Measurements from ENCODE around the gene ZBTB16.

GRCh38 chr11:114091516-114092397 is 32.2 kb downstream of the ZBTB16 start:
- TF ChIP-seq POLR2A (IDR thresholded peaks at IDR 0.05; ENCODE audit: low read depth, low read length) (no peak), USF2 (IDR thresholded peaks at IDR 0.05; ENCODE audit: low read depth, low read length) (no peak), MAZ (IDR thresholded peaks at IDR 0.05; ENCODE audit: borderline replicate concordance, low read depth, low read length) (no peak), CTCF (conservative IDR thresholded peaks at IDR 0.05; ENCODE audit: low read depth, low read length) (no peak), CEBPB (IDR thresholded peaks at IDR 0.05; ENCODE audit: low read depth, low read length) (no peak), ELK1 (IDR thresholded peaks at IDR 0.05; ENCODE audit: borderline replicate concordance, low read depth, low read length) (no peak), NFE2L2 (IDR thresholded peaks at IDR 0.05; ENCODE audit: low read depth, low read length) (no peak), BHLHE40 (IDR thresholded peaks at IDR 0.05; ENCODE audit: low read depth, low read length) (no peak), CHD1 (IDR thresholded peaks at IDR 0.05; ENCODE audit: low read depth, low read length) (no peak), MAFK (IDR thresholded peaks at IDR 0.05; ENCODE audit: low read depth, low read length) (no peak), RFX5 (IDR thresholded peaks at IDR 0.05; ENCODE audit: low read depth, low read length) (no peak)

Data from IMR-90 (cell line).